MM.1S (cell line): ENCODE data around the gene SPTY2D1.

Experiments used
- DNase-seq: peaks from one replicate; pipeline ENCODE4 v3.0.0-alpha.2; 2015
- H2AFZ ChIP-seq: fragments of 300-600 bp; sonication (generic); 2 replicates; pipeline ENCODE4 v1.6.0; 2016; ENCODE audit warnings: antibody characterized with exemption, low read length
- H3F3A ChIP-seq: fragments of 300-600 bp; sonication (generic); 2 replicates; pipeline ENCODE4 v1.6.1; 2016; ENCODE audit warnings: mild to moderate bottlenecking, antibody characterized with exemption, low read length, moderate library complexity, mixed read lengths; ENCODE audit not compliant: insufficient read depth
- H3K27ac ChIP-seq: fragments of 300-600 bp; sonication (generic); 2 replicates; pipeline ENCODE4 v1.5.1; 2016; ENCODE audit warnings: mild to moderate bottlenecking, low read length
- H3K27me3 ChIP-seq: fragments of 300-600 bp; sonication (generic); replicated peaks from 2 replicates; pipeline ENCODE4 v1.6.0; 2016; ENCODE audit warnings: low read length; ENCODE audit not compliant: insufficient read depth
- H3K36me3 ChIP-seq: fragments of 300-600 bp; sonication (generic); replicated peaks from 2 replicates; pipeline ENCODE4 v1.6.1; 2016; ENCODE audit warnings: mild to moderate bottlenecking, low read length, mixed read lengths; ENCODE audit not compliant: insufficient read depth
- H3K4me1 ChIP-seq: fragments of 300-600 bp; sonication (generic); 2 replicates; pipeline ENCODE4 v1.6.1; 2016; ENCODE audit warnings: low read length, mixed read lengths
- H3K4me2 ChIP-seq: fragments of 300-600 bp; sonication (generic); 2 replicates; pipeline ENCODE4 v1.6.0; 2016; ENCODE audit warnings: low read depth, low read length
- H3K4me3 ChIP-seq: fragments of 300-600 bp; sonication (generic); 2 replicates; pipeline ENCODE4 v1.5.1; 2016; ENCODE audit warnings: low read length, mixed read lengths
- H3K79me2 ChIP-seq: fragments of 300-600 bp; sonication (generic); 2 replicates; pipeline ENCODE4 v1.6.1; 2016; ENCODE audit warnings: mixed run types, low read length, mixed read lengths
- H3K9ac ChIP-seq: fragments of 300-600 bp; sonication (generic); 2 replicates; pipeline ENCODE4 v1.6.1; 2016; ENCODE audit warnings: low read length, mixed read lengths
- H3K9me2 ChIP-seq: fragments of 300-600 bp; sonication (generic); replicated peaks from 2 replicates; pipeline ENCODE4 v1.6.1; 2016; ENCODE audit warnings: mild to moderate bottlenecking, low read length, mixed read lengths; ENCODE audit not compliant: insufficient read depth
- H3K9me3 ChIP-seq: fragments of 300-600 bp; sonication (generic); replicated peaks from 2 replicates; pipeline ENCODE4 v1.6.1; 2016; ENCODE audit warnings: mild to moderate bottlenecking, low read length, mixed read lengths; ENCODE audit not compliant: insufficient read depth
- H4K20me1 ChIP-seq: fragments of 300-600 bp; sonication (generic); 2 replicates; pipeline ENCODE4 v1.6.1; 2016; ENCODE audit warnings: mild to moderate bottlenecking, low read length, moderate library complexity, mixed read lengths; ENCODE audit not compliant: insufficient read depth
- CTCF ChIP-seq: fragments of 300-600 bp; sonication (generic); IDR thresholded peaks from 2 replicates; pipeline ENCODE4 v1.5.1; 2016; ENCODE audit warnings: antibody characterized with exemption, low read length, mixed read lengths
- EZH2phosphoT487 ChIP-seq: fragments of 300-600 bp; sonication (generic); IDR thresholded peaks from 2 replicates; pipeline ENCODE4 v1.6.1; 2018; ENCODE audit warnings: antibody characterized with exemption, low read length

The SPTY2D1 gene

GRCh38 chr11:18563090-18563730 lies 70.9 kb downstream of the SPTY2D1 start:
- Histone ChIP-seq H2AFZ (no peak overlapping the region), H3K9me2 (no peaks in the 10 kb centered on the region), H3K27ac (no peak overlapping the region), H3K4me3 (no peak overlapping the region), H3K4me2 (no peak overlapping the region), H3K4me1 (no peaks in the 10 kb centered on the region), H3K9ac (no peak overlapping the region), H3K79me2 (no peaks in the 10 kb centered on the region), H3K36me3 (no peaks in the 10 kb centered on the region), H3K9me3 (no peaks in the 10 kb centered on the region), H3K27me3 (no peaks in the 10 kb centered on the region), H3F3A (no peaks in the 10 kb centered on the region), H4K20me1 (no peaks in the 10 kb centered on the region)
- no peak for DNase-seq
- no peak for TF ChIP-seq CTCF
- TF ChIP-seq EZH2phosphoT487: no peak
